GM12878 (cell line): ENCODE results near the gene YARS1. TPM values are rescaled to one million over a fixed set of nuclear protein-coding genes. Genes with fewer than 3 reads are reported as not detected.

Experiments
- ASH2L ChIP-seq: fragments of 300-600, 200-600 bp; sonication (generic); IDR thresholded peaks from 2 replicates; pipeline ENCODE4 v1.6.1; 2017; ENCODE audit warnings: low read depth, mild to moderate bottlenecking, borderline replicate concordance
- ATF3 ChIP-seq: IDR thresholded peaks from 2 replicates; pipeline ENCODE4 v1.6.1; 2011; ENCODE audit warnings: low read depth, mild to moderate bottlenecking, low read length, moderate library complexity, borderline replicate concordance; ENCODE audit errors: extremely low read depth
- E2F4 ChIP-seq: IDR thresholded peaks from 2 replicates; pipeline ENCODE4 v1.6.1; 2012; ENCODE audit warnings: low read depth, low read length, improper control_type of control experiment
- EED ChIP-seq: sonication (generic); IDR thresholded peaks from 2 replicates; pipeline ENCODE4 v1.6.1; 2016; ENCODE audit warnings: antibody characterized with exemption, low read depth
- IRF3 ChIP-seq: fragments of 450-650 bp; IDR thresholded peaks from 2 replicates; pipeline ENCODE4 v1.6.1; 2014; ENCODE audit warnings: mild to moderate bottlenecking
- MAX ChIP-seq: IDR thresholded peaks from 2 replicates; pipeline ENCODE4 v1.6.1; 2012; ENCODE audit warnings: low read depth, low read length, improper control_type of control experiment
- NBN ChIP-seq: fragments of 450-650 bp; IDR thresholded peaks from 2 replicates; pipeline ENCODE4 v1.6.1; 2016
- NFYA ChIP-seq: IDR thresholded peaks from 2 replicates; pipeline ENCODE4 v1.6.1; 2011; ENCODE audit warnings: low read depth, mild to moderate bottlenecking, low read length, improper control_type of control experiment, borderline replicate concordance
- PBX3 ChIP-seq: IDR thresholded peaks from 2 replicates; pipeline ENCODE4 v1.6.1; 2011; ENCODE audit warnings: mild to moderate bottlenecking, low read depth, low read length, moderate library complexity; ENCODE audit not compliant: insufficient replicate concordance
- POLR2AphosphoS5 ChIP-seq: IDR thresholded peaks from 2 replicates; pipeline ENCODE4 v1.6.1; 2011; ENCODE audit warnings: mild to moderate bottlenecking, low read length, inconsistent platforms
- RELA ChIP-seq: fragments of 450-650 bp; IDR thresholded peaks from 2 replicates; pipeline ENCODE4 v1.8.0; 2014; ENCODE audit warnings: borderline replicate concordance; ENCODE audit not compliant: partially characterized antibody
- SKIL ChIP-seq: fragments of 450-650 bp; IDR thresholded peaks from 2 replicates; pipeline ENCODE4 v1.6.1; 2017; ENCODE audit warnings: mild to moderate bottlenecking, low read depth, inconsistent platforms; ENCODE audit not compliant: poor library complexity, severe bottlenecking
- SREBF1 ChIP-seq: IDR thresholded peaks from 2 replicates; pipeline ENCODE4 v1.6.1; 2012; ENCODE audit warnings: mild to moderate bottlenecking, low read length
- STAT1 ChIP-seq: fragments of 450-650 bp; conservative IDR thresholded peaks from 2 replicates; pipeline ENCODE4 v1.6.1; 2014; ENCODE audit warnings: antibody characterized with exemption, mild to moderate bottlenecking
- TCF12 ChIP-seq: IDR thresholded peaks from 2 replicates; pipeline ENCODE4 v1.6.1; 2011; ENCODE audit warnings: low read depth, mild to moderate bottlenecking, low read length
- TCF3 ChIP-seq: IDR thresholded peaks from 2 replicates; pipeline ENCODE4 v1.6.1; 2012; ENCODE audit warnings: low read depth, mild to moderate bottlenecking, low read length, borderline replicate concordance; ENCODE audit not compliant: insufficient read depth
- YY1 ChIP-seq: IDR thresholded peaks from 2 replicates; pipeline ENCODE4 v1.6.1; 2011; ENCODE audit warnings: low read depth, mild to moderate bottlenecking, low read length
- ZBTB33 ChIP-seq: fragments of 450-650 bp; IDR thresholded peaks from 2 replicates; pipeline ENCODE4 v1.6.1; 2017; ENCODE audit warnings: mild to moderate bottlenecking
- ZNF207 ChIP-seq: fragments of 450-650 bp; IDR thresholded peaks from 2 replicates; pipeline ENCODE4 v1.6.1; 2014; ENCODE audit warnings: antibody characterized with exemption, mild to moderate bottlenecking, borderline replicate concordance
- ZNF274 ChIP-seq: IDR thresholded peaks from one replicate; pipeline ENCODE4 v1.8.0; 2011; ENCODE audit not compliant: insufficient read length, insufficient read depth
- ZNF622 ChIP-seq: fragments of 450-650 bp; IDR thresholded peaks from 2 replicates; pipeline ENCODE4 v1.6.1; 2017; ENCODE audit warnings: mild to moderate bottlenecking, inconsistent platforms
- ZSCAN29 ChIP-seq: fragments of 450-650 bp; IDR thresholded peaks from 2 replicates; pipeline ENCODE4 v1.6.1; 2017; ENCODE audit warnings: mild to moderate bottlenecking, moderate library complexity
- ZZZ3 ChIP-seq: IDR thresholded peaks from 2 replicates; pipeline ENCODE4 v1.6.1; 2011; ENCODE audit warnings: low read depth; ENCODE audit not compliant: control insufficient read depth, insufficient read length
- polyA plus RNA-seq, 11 experiments: library from polyadenylated mRNA; depleted of rRNA in 4 of 11; unstranded in 6 of 11; stranded (reverse) in 5 of 11; fragments of >200 nt; fragmentation: Nextera tagmentation in 4 of 11; fragmentation: Illumina TruSeq in 1 of 11; extraction: Ambion mirVana in 4 of 11; extraction: Trizol in 1 of 11; gene quantifications; 1 replicate in 1 of 11; 2 replicates in 10 of 11; pipeline versions ENCODE4 v1.2.1 to v1.2.3, GENCODE V29; 2011 to 2016; ENCODE audit warnings: inconsistent platforms in 2 of 11, missing spikeins in 2 of 11, low read depth in 1 of 11
- total RNA-seq, 4 experiments: library from RNA; depleted of rRNA in 3 of 4; stranded (reverse); fragments of >200 nt in 3 of 4; fragmentation: Illumina TruSeq in 1 of 4; extraction: Trizol in 1 of 4; gene quantifications; 2 replicates each; pipeline versions ENCODE4 v1.2.1 to v1.2.3, GENCODE V29; 2013 to 2021

YARS1 gene
- total and polyA plus RNA-seq, 10 of the 15 experiments (the other 5 are each of a cell fraction or from before 2014, with no cell fraction given), result 39.9 to 202 (median 136) TPM

GRCh38 chr1:32733582-32734321 lies 83.4 kb downstream of the YARS1 start (continued):
- TF ChIP-seq TCF3, result no peak
- no peak for TF ChIP-seq ZNF622
- TF ChIP-seq ZNF207, result no peak
- no peak for TF ChIP-seq POLR2AphosphoS5
- no peak for TF ChIP-seq NBN
- no peak for TF ChIP-seq ZBTB33
- no peak for TF ChIP-seq ATF3
- TF ChIP-seq ZZZ3, result no peak
- TF ChIP-seq MAX, result no peak
- TF ChIP-seq SKIL, result no peak
- TF ChIP-seq ZSCAN29, result no peak
- TF ChIP-seq RELA, result no peak
- no peak for TF ChIP-seq YY1
- no peak for TF ChIP-seq STAT1
- TF ChIP-seq IRF3, result no peak
- TF ChIP-seq ASH2L, result no peak
- no peak for TF ChIP-seq NFYA
- TF ChIP-seq PBX3, result no peak
- TF ChIP-seq EED, result no peak
- no peak for TF ChIP-seq E2F4
- TF ChIP-seq SREBF1, result no peak
- peak; percentile 67; the same call in 1 of the 2 replicates for TF ChIP-seq TCF12
- TF ChIP-seq ZNF274, result no peak
